ENCODE data around the gene GADL1. TPM values are rescaled to one million over a fixed set of nuclear protein-coding genes. Genes with fewer than 3 reads are reported as not detected.

The GADL1 gene
- total RNA-seq, 1 experiment from 2014 or later: 0.09 TPM

DNA sequence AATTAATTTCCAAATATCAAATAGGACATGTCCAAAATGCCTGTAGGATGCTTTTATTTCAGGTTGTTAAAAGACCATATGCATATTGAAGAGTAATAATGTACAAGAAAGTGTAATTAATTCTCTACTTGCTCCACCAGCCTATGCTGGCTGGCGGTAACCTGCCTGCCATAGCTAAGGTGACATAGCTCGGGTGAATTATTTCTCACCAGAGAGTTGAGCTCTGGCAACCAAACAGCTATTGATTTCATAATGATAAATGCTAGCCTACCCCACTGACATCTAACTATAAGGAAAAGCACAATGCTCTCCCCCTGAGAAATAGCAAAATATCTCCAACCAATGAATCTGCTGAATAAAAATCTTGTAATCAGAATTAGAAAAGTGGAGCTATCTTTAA is 48.9 kb downstream of the GADL1 start:
- no peak overlapping the region for H4K91ac ChIP-seq (ENCODE audit: insufficient read length, low read depth, low read length)
- no peak overlapping the region for H3K56ac ChIP-seq (ENCODE audit: insufficient read length, low read depth, low read length)
- DNase-seq: no peak
- H3K27me3 ChIP-seq (ENCODE audit: insufficient read depth, low read length): no peaks in the 10 kb centered on the region
- Mint-ChIP-seq H3K4me3 (no peak overlapping the region), H3K9me3 (no peaks in the 10 kb centered on the region), H3K36me3 (ENCODE audit: insufficient read depth in 1 of 3, low read depth in 3 of 3) (no peaks in the 10 kb centered on the region), H3K27ac (peak overlapping the region in 1 of 3 experiments; percentile 75; a peak in 1 of 7 replicates), H3K27me3 (ENCODE audit: low read depth) (no peaks in the 10 kb centered on the region), H3K4me1 (no peaks in the 10 kb centered on the region)
- no peaks in the 10 kb centered on the region for H4K20me1 ChIP-seq (ENCODE audit: control insufficient read depth, insufficient read depth, insufficient read length)
- H2BK20ac ChIP-seq (ENCODE audit: low read depth, low read length, poor library complexity, severe bottlenecking): no peak overlapping the region
- H3K4me2 ChIP-seq (ENCODE audit: insufficient read depth, insufficient read length, low read length): no peak overlapping the region
- no peak overlapping the region for H3K4ac ChIP-seq (ENCODE audit: low read depth, low read length)
- H4K5ac ChIP-seq (ENCODE audit: insufficient read length, low read depth, low read length): no peak overlapping the region
- no peak overlapping the region for H3K14ac ChIP-seq (ENCODE audit: insufficient read depth, low read length)
- no peak overlapping the region for H2BK12ac ChIP-seq (ENCODE audit: insufficient read length, low read depth, low read length)
- no peak overlapping the region for H3T11ph ChIP-seq (ENCODE audit: low read length)
- no peak overlapping the region for H3K27ac ChIP-seq (ENCODE audit: insufficient read length, low read depth, low read length)
- no peak overlapping the region for H2AFZ ChIP-seq (ENCODE audit: low read length)
- H3K9ac ChIP-seq (ENCODE audit: extremely low read depth, insufficient read length, low read length): no peak overlapping the region
- TF ChIP-seq CTCF (conservative IDR thresholded peaks at IDR 0.05): no peak
- WGBS (ENCODE audit: extremely low coverage, insufficient read length, low lambda C conversion rate): no CpG with 5 or more reads among the region's 2 CpGs
- H2BK5ac ChIP-seq (ENCODE audit: insufficient read length, low read length): no peak overlapping the region
- H2BK15ac ChIP-seq (ENCODE audit: low read depth, low read length): no peak overlapping the region
- H3K23ac ChIP-seq (ENCODE audit: insufficient read length, low read depth, low read length): no peak overlapping the region
- no peaks in the 10 kb centered on the region for H3K79me2 ChIP-seq (ENCODE audit: insufficient read depth, low read length)
- H3K4me1 ChIP-seq (ENCODE audit: insufficient read depth, low read length): no peaks in the 10 kb centered on the region
- no peak overlapping the region for H2AK5ac ChIP-seq (ENCODE audit: insufficient read length, low read length)
- H3K23me2 ChIP-seq (ENCODE audit: insufficient read length, low read depth, low read length, poor library complexity, severe bottlenecking): no peaks in the 10 kb centered on the region
- H2BK120ac ChIP-seq (ENCODE audit: low read depth, low read length, poor library complexity, severe bottlenecking): no peak overlapping the region
- no peaks in the 10 kb centered on the region for H3K9me3 ChIP-seq (ENCODE audit: control insufficient read depth, low read depth, low read length)
- H4K8ac ChIP-seq (replicated peaks; ENCODE audit: insufficient read length, low read depth, low read length): no peak overlapping the region
- H3K18ac ChIP-seq (ENCODE audit: insufficient read length, low read depth, low read length): no peak overlapping the region
- no peaks in the 10 kb centered on the region for H3K79me1 ChIP-seq (ENCODE audit: insufficient read depth, low read depth, low read length, poor library complexity, severe bottlenecking)

Data from H9 (cell line).